ENCODE measurements around the gene DGKD.
"Not testable (repeated sequence)": the region's sequence is repeated elsewhere in the genome, so short reads cannot be mapped to it uniquely, and the experiment has no call there.

Gene DGKD

GRCh38 chr2:233360771-233361176 lies 6.5 kb downstream of the DGKD start:
- no peak for DNase-seq (ENCODE audit: extremely low read depth in 1 of 2, low read depth in 1 of 2)

GRCh38 chr2:233361297-233361696 lies 7.0 kb downstream of the DGKD start:
- no peak for DNase-seq (ENCODE audit: extremely low read depth in 1 of 2, low read depth in 1 of 2)

- no peak for DNase-seq (ENCODE audit: extremely low read depth in 1 of 2, low read depth in 1 of 2)
Observed at GRCh38 chr2:233362742-233363141, 8.4 kb downstream of the DGKD start.

- no peak for DNase-seq (ENCODE audit: extremely low read depth in 1 of 2, low read depth in 1 of 2)
Observed at GRCh38 chr2:233363744-233364235, 9.5 kb downstream of the DGKD start.

GRCh38 chr2:233365861-233366520 lies 11.7 kb downstream of the DGKD start:
- no peak for DNase-seq (ENCODE audit: extremely low read depth in 1 of 2, low read depth in 1 of 2)

GRCh38 chr2:233367586-233367985 lies 13.3 kb downstream of the DGKD start:
- no peak for DNase-seq (ENCODE audit: extremely low read depth in 1 of 2, low read depth in 1 of 2)

- no peak for DNase-seq (ENCODE audit: extremely low read depth in 1 of 2, low read depth in 1 of 2)
Observed at GRCh38 chr2:233368756-233369155, 14.5 kb downstream of the DGKD start.

GRCh38 chr2:233369462-233369861 lies 15.2 kb downstream of the DGKD start:
- DNase-seq (ENCODE audit: extremely low read depth in 1 of 2, low read depth in 1 of 2): no peak

- no peak for DNase-seq (ENCODE audit: extremely low read depth in 1 of 2, low read depth in 1 of 2)
Observed at GRCh38 chr2:233369897-233370685, 15.8 kb downstream of the DGKD start.

GRCh38 chr2:233371641-233372040 lies 17.3 kb downstream of the DGKD start:
- DNase-seq (ENCODE audit: extremely low read depth in 1 of 2, low read depth in 1 of 2): no peak

GRCh38 chr2:233372855-233373254 lies 18.6 kb downstream of the DGKD start:
- DNase-seq (ENCODE audit: extremely low read depth in 1 of 2, low read depth in 1 of 2): no peak

GRCh38 chr2:233373316-233373715 lies 19.0 kb downstream of the DGKD start:
- DNase-seq (ENCODE audit: extremely low read depth in 1 of 2, low read depth in 1 of 2): no peak

GRCh38 chr2:233374776-233375175 lies 20.5 kb downstream of the DGKD start:
- DNase-seq (ENCODE audit: extremely low read depth in 1 of 2, low read depth in 1 of 2): not testable (repeated sequence)

GRCh38 chr2:233375490-233376314 lies 21.4 kb downstream of the DGKD start:
- DNase-seq (ENCODE audit: extremely low read depth in 1 of 2, low read depth in 1 of 2): no peak

GRCh38 chr2:233379034-233379433 lies 24.7 kb downstream of the DGKD start:
- DNase-seq (ENCODE audit: extremely low read depth in 1 of 2, low read depth in 1 of 2): no peak

GRCh38 chr2:233379441-233379840 lies 25.1 kb downstream of the DGKD start:
- DNase-seq (ENCODE audit: extremely low read depth in 1 of 2, low read depth in 1 of 2): no peak

GRCh38 chr2:233380132-233380895 lies 26.0 kb downstream of the DGKD start:
- DNase-seq (ENCODE audit: extremely low read depth in 1 of 2, low read depth in 1 of 2): no peak

- DNase-seq (ENCODE audit: extremely low read depth in 1 of 2, low read depth in 1 of 2): no peak
Observed at GRCh38 chr2:233380995-233381637, 26.8 kb downstream of the DGKD start.

- no peak for DNase-seq (ENCODE audit: extremely low read depth in 1 of 2, low read depth in 1 of 2)
Observed at GRCh38 chr2:233381638-233381995, 27.3 kb downstream of the DGKD start.

- no peak for DNase-seq (ENCODE audit: extremely low read depth in 1 of 2, low read depth in 1 of 2)
Observed at GRCh38 chr2:233384015-233384414, 29.7 kb downstream of the DGKD start.

Data from activated CD8-positive, alpha-beta memory T cell treated with anti-CD3 and anti-CD28 coated beads for 1 hour (primary cell).